ENCODE results near the gene FTH1.

FTH1 gene

GRCh38 chr11:62000539-62001446 lies 33.4 kb upstream of the FTH1 start:
- H4K91ac ChIP-seq (ENCODE audit: low read depth, low read length, poor library complexity): no peak overlapping the region
- peaks cover 10 to 11% of the 10 kb centered on the region in 2 donors for H3K9me3 ChIP-seq (replicated peaks in 1 of 2; ENCODE audit: control insufficient read depth in 2 of 2, insufficient read depth in 1 of 2, low read depth in 1 of 2, low read length in 2 of 2)
- H3K18ac ChIP-seq (ENCODE audit: low read length): peak overlapping the region; percentile 65
- peak overlapping the region; percentile 66 for H3K4ac ChIP-seq (ENCODE audit: low read length)
- H3K4me3 ChIP-seq (ENCODE audit: low read length in 2 of 2): no peak overlapping the region
- H3K14ac ChIP-seq (ENCODE audit: low read length): peak overlapping the region; percentile 56
- WGBS, 2 donors (ENCODE audit: extremely low coverage in 2 of 2, insufficient read length in 2 of 2, insufficient replicate concordance in 1 of 2): no CpG with 5 or more reads among the region's 23 CpGs
- H2AK5ac ChIP-seq (ENCODE audit: low read depth, low read length): peak overlapping the region; percentile 75
- H3K36me3 ChIP-seq (replicated peaks in 1 of 2; ENCODE audit: control insufficient read depth in 2 of 2, insufficient read depth in 2 of 2, low read length in 2 of 2): no peaks in the 10 kb centered on the region
- H2BK5ac ChIP-seq (ENCODE audit: low read length): no peak overlapping the region
- H4K8ac ChIP-seq (ENCODE audit: low read depth, low read length): no peak overlapping the region
- peak overlapping the region; percentile 30 for H2BK12ac ChIP-seq (ENCODE audit: low read length)
- no peak overlapping the region for H2BK15ac ChIP-seq (ENCODE audit: low read length)
- DNase-seq (ENCODE audit: low spot score): no peak
- H2AFZ ChIP-seq (ENCODE audit: low read length): no peak overlapping the region
- H3K9ac ChIP-seq (ENCODE audit: low read depth, low read length, poor library complexity): peak overlapping the region; percentile 55
- peaks cover 0 to 4% of the 10 kb centered on the region in 2 donors for H3K4me1 ChIP-seq (ENCODE audit: control insufficient read depth in 2 of 2, insufficient read depth in 1 of 2, low read depth in 1 of 2, low read length in 2 of 2)
- no peak overlapping the region for H3K27ac ChIP-seq (replicated peaks; ENCODE audit: low read length)
- H2BK120ac ChIP-seq (ENCODE audit: low read depth, low read length): no peak overlapping the region
- no peaks in the 10 kb centered on the region for H3K79me1 ChIP-seq (ENCODE audit: low read depth, low read length)
- H3K23ac ChIP-seq (ENCODE audit: low read depth, low read length, poor library complexity): peak overlapping the region; percentile 85
- no peak overlapping the region for H3K4me2 ChIP-seq (ENCODE audit: insufficient read depth, low read length, poor library complexity, severe bottlenecking)
- no peaks in the 10 kb centered on the region for H3K27me3 ChIP-seq (ENCODE audit: control insufficient read depth in 3 of 3, insufficient read depth in 3 of 3, low read depth in 1 of 3, low read length in 3 of 3)

- Histone ChIP-seq H3K4me2 (ENCODE audit: insufficient read depth, low read length, poor library complexity, severe bottlenecking) (no peak overlapping the region), H2BK120ac (ENCODE audit: low read depth, low read length) (no peak overlapping the region), H3K18ac (ENCODE audit: low read length) (no peak overlapping the region), H2BK5ac (ENCODE audit: low read length) (no peak overlapping the region), H2AK5ac (ENCODE audit: low read depth, low read length) (no peak overlapping the region), H2AFZ (ENCODE audit: low read length) (no peak overlapping the region), H3K79me1 (ENCODE audit: low read depth, low read length) (no peaks in the 10 kb centered on the region), H3K9ac (ENCODE audit: low read depth, low read length, poor library complexity) (no peak overlapping the region), H3K4ac (ENCODE audit: low read length) (no peak overlapping the region), H4K8ac (ENCODE audit: low read depth, low read length) (no peak overlapping the region), H2BK12ac (ENCODE audit: low read length) (no peak overlapping the region), H3K4me3 (ENCODE audit: low read length in 2 of 2) (no peak overlapping the region), H3K23ac (ENCODE audit: low read depth, low read length, poor library complexity) (no peak overlapping the region), H3K4me1 (ENCODE audit: control insufficient read depth in 2 of 2, insufficient read depth in 1 of 2, low read depth in 1 of 2, low read length in 2 of 2) (peaks cover 0 to 4% of the 10 kb centered on the region in 2 donors), H4K91ac (ENCODE audit: low read depth, low read length, poor library complexity) (no peak overlapping the region), H2BK15ac (ENCODE audit: low read length) (no peak overlapping the region), H3K36me3 (replicated peaks in 1 of 2; ENCODE audit: control insufficient read depth in 2 of 2, insufficient read depth in 2 of 2, low read length in 2 of 2) (no peaks in the 10 kb centered on the region), H3K27me3 (ENCODE audit: control insufficient read depth in 3 of 3, insufficient read depth in 3 of 3, low read depth in 1 of 3, low read length in 3 of 3) (no peaks in the 10 kb centered on the region), H3K9me3 (replicated peaks in 1 of 2; ENCODE audit: control insufficient read depth in 2 of 2, insufficient read depth in 1 of 2, low read depth in 1 of 2, low read length in 2 of 2) (peaks cover 10 to 11% of the 10 kb centered on the region in 2 donors), H3K27ac (replicated peaks; ENCODE audit: low read length) (no peak overlapping the region), H3K14ac (ENCODE audit: low read length) (no peak overlapping the region)
- DNase-seq (ENCODE audit: low spot score): no peak
- whole genome bisulfite sequencing, 2 donors (ENCODE audit: extremely low coverage in 2 of 2, insufficient read length in 2 of 2, insufficient replicate concordance in 1 of 2): no CpG with 5 or more reads among the region's 7 CpGs
Observed at GRCh38 chr11:61999141-61999975, 31.9 kb upstream of the FTH1 start.

- H2AFZ ChIP-seq (ENCODE audit: low read length): peak overlapping the region; percentile 4
- no peak overlapping the region for H2BK5ac ChIP-seq (ENCODE audit: low read length)
- H3K79me1 ChIP-seq (ENCODE audit: low read depth, low read length): no peaks in the 10 kb centered on the region
- H3K27me3 ChIP-seq (ENCODE audit: control insufficient read depth in 3 of 3, insufficient read depth in 3 of 3, low read depth in 1 of 3, low read length in 3 of 3): no peaks in the 10 kb centered on the region
- no peak for DNase-seq (ENCODE audit: low spot score)
- no peak overlapping the region for H2BK15ac ChIP-seq (ENCODE audit: low read length)
- H3K9me3 ChIP-seq (replicated peaks in 1 of 2; ENCODE audit: control insufficient read depth in 2 of 2, insufficient read depth in 1 of 2, low read depth in 1 of 2, low read length in 2 of 2): peaks cover 10 to 11% of the 10 kb centered on the region in 2 donors
- H3K4me3 ChIP-seq (ENCODE audit: low read length in 2 of 2): no peak overlapping the region
- H3K36me3 ChIP-seq (replicated peaks in 1 of 2; ENCODE audit: control insufficient read depth in 2 of 2, insufficient read depth in 2 of 2, low read length in 2 of 2): no peaks in the 10 kb centered on the region
- no peak overlapping the region for H2AK5ac ChIP-seq (ENCODE audit: low read depth, low read length)
- H3K27ac ChIP-seq (replicated peaks; ENCODE audit: low read length): no peak overlapping the region
- H3K4me2 ChIP-seq (ENCODE audit: insufficient read depth, low read length, poor library complexity, severe bottlenecking): no peak overlapping the region
- no peak overlapping the region for H4K8ac ChIP-seq (ENCODE audit: low read depth, low read length)
- no peak overlapping the region for H4K91ac ChIP-seq (ENCODE audit: low read depth, low read length, poor library complexity)
- no peak overlapping the region for H2BK12ac ChIP-seq (ENCODE audit: low read length)
- no peak overlapping the region for H3K14ac ChIP-seq (ENCODE audit: low read length)
- no peak overlapping the region for H3K23ac ChIP-seq (ENCODE audit: low read depth, low read length, poor library complexity)
- no peak overlapping the region for H3K9ac ChIP-seq (ENCODE audit: low read depth, low read length, poor library complexity)
- no CpG with 5 or more reads among the region's 4 CpGs for WGBS, 2 donors (ENCODE audit: extremely low coverage in 2 of 2, insufficient read length in 2 of 2, insufficient replicate concordance in 1 of 2)
- no peak overlapping the region for H3K18ac ChIP-seq (ENCODE audit: low read length)
- H2BK120ac ChIP-seq (ENCODE audit: low read depth, low read length): no peak overlapping the region
- peaks cover 0 to 4% of the 10 kb centered on the region in 2 donors for H3K4me1 ChIP-seq (ENCODE audit: control insufficient read depth in 2 of 2, insufficient read depth in 1 of 2, low read depth in 1 of 2, low read length in 2 of 2)
- H3K4ac ChIP-seq (ENCODE audit: low read length): no peak overlapping the region
Observed at GRCh38 chr11:61996933-61997332, 29.5 kb upstream of the FTH1 start.

GRCh38 chr11:61994981-61995380 lies 27.5 kb upstream of the FTH1 start:
- DNase-seq (ENCODE audit: low spot score): no peak
- Histone ChIP-seq H3K4me2 (ENCODE audit: insufficient read depth, low read length, poor library complexity, severe bottlenecking) (no peak overlapping the region), H3K9me3 (replicated peaks in 1 of 2; ENCODE audit: control insufficient read depth in 2 of 2, insufficient read depth in 1 of 2, low read depth in 1 of 2, low read length in 2 of 2) (peaks cover 3 to 11% of the 10 kb centered on the region in 2 donors), H3K79me1 (ENCODE audit: low read depth, low read length) (no peaks in the 10 kb centered on the region), H4K91ac (ENCODE audit: low read depth, low read length, poor library complexity) (no peak overlapping the region), H2BK12ac (ENCODE audit: low read length) (no peak overlapping the region), H3K4me1 (ENCODE audit: control insufficient read depth in 2 of 2, insufficient read depth in 1 of 2, low read depth in 1 of 2, low read length in 2 of 2) (no peaks in the 10 kb centered on the region), H3K36me3 (replicated peaks in 1 of 2; ENCODE audit: control insufficient read depth in 2 of 2, insufficient read depth in 2 of 2, low read length in 2 of 2) (no peaks in the 10 kb centered on the region), H3K9ac (ENCODE audit: low read depth, low read length, poor library complexity) (no peak overlapping the region), H2AK5ac (ENCODE audit: low read depth, low read length) (no peak overlapping the region), H4K8ac (ENCODE audit: low read depth, low read length) (no peak overlapping the region), H2AFZ (ENCODE audit: low read length) (no peak overlapping the region), H2BK120ac (ENCODE audit: low read depth, low read length) (no peak overlapping the region), H3K14ac (ENCODE audit: low read length) (no peak overlapping the region), H3K27ac (replicated peaks; ENCODE audit: low read length) (no peak overlapping the region), H3K4me3 (ENCODE audit: low read length in 2 of 2) (no peak overlapping the region), H2BK15ac (ENCODE audit: low read length) (no peak overlapping the region), H3K18ac (ENCODE audit: low read length) (no peak overlapping the region), H3K27me3 (ENCODE audit: control insufficient read depth in 3 of 3, insufficient read depth in 3 of 3, low read depth in 1 of 3, low read length in 3 of 3) (no peaks in the 10 kb centered on the region), H3K4ac (ENCODE audit: low read length) (no peak overlapping the region), H2BK5ac (ENCODE audit: low read length) (no peak overlapping the region), H3K23ac (ENCODE audit: low read depth, low read length, poor library complexity) (no peak overlapping the region)
- WGBS, 2 donors (ENCODE audit: extremely low coverage in 2 of 2, insufficient read length in 2 of 2, insufficient replicate concordance in 1 of 2): no CpG with 5 or more reads among the region's 3 CpGs
